Measurements from ENCODE around the gene RIC3.
A peak's percentile ranks its signal among the peaks of the same experiment; 100 is the strongest.

Gene RIC3

GRCh38 chr11:8168485-8169257 is at the start of gene RIC3:
RIC3 (minus strand) TSS chr11:8169025; CDS start chr11:8168989, 36 bp downstream.
- TF ChIP-seq, protein P1, sequence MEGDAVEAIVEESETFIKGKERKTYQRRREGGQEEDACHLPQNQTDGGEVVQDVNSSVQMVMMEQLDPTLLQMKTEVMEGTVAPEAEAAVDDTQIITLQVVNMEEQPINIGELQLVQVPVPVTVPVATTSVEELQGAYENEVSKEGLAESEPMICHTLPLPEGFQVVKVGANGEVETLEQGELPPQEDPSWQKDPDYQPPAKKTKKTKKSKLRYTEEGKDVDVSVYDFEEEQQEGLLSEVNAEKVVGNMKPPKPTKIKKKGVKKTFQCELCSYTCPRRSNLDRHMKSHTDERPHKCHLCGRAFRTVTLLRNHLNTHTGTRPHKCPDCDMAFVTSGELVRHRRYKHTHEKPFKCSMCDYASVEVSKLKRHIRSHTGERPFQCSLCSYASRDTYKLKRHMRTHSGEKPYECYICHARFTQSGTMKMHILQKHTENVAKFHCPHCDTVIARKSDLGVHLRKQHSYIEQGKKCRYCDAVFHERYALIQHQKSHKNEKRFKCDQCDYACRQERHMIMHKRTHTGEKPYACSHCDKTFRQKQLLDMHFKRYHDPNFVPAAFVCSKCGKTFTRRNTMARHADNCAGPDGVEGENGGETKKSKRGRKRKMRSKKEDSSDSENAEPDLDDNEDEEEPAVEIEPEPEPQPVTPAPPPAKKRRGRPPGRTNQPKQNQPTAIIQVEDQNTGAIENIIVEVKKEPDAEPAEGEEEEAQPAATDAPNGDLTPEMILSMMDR (IDR thresholded peaks at IDR 0.05), result peak; percentile 31; the same call in 1 of the 2 replicates

DNA sequence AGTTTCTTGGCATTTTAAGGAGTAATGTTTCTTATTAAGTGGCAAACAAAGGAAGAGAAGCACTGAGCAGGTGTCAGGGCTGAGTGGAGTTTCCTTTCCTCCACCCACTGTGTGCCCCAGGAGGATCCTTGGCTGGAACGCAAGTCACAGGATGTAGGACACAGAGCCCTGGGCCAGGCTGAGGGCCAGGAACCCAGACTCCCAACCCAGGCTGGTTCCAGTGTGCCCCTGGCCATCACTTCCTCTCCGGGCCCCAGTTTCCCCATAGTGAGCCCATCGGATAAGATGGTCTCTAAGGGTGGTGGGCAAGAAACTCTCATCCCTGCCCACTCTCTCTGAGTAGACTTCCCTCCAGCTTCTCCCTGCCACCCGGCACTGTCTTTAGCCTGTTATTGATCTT is 49.6 kb upstream of the RIC3 start:
- TF ChIP-seq, protein P1 (IDR thresholded peaks at IDR 0.05), result no peak

- TF ChIP-seq, protein P1 (IDR thresholded peaks at IDR 0.05), result no peak
Observed at GRCh38 chr11:8217926-8218325, 49.1 kb upstream of the RIC3 start.

DNA sequence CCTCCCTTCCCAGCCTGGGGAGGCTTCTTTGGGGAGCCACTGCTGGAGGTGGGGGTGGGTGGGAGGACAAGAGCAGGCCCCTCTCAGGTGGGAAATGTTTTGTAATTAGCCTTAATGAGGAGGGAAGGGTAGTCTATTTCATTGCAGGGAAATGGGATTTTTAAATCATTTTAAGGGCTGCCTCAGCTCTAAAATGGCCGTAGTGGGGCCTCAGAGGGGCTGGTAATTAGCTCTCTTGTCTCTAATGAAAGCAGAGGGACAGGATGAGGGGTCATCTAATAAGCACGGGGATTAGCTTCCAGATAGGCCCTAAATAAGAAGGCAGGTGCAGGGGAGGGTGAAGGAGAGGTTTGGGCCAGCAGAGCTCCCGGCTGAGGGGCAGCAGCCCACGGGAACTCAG is 48.3 kb upstream of the RIC3 start:
- TF ChIP-seq, protein P1 (IDR thresholded peaks at IDR 0.05), result no peak

GRCh38 chr11:8213376-8213775 is 44.6 kb upstream of the RIC3 start:
- TF ChIP-seq, protein P1 (IDR thresholded peaks at IDR 0.05), result no peak

GRCh38 chr11:8209208-8209807 is 40.5 kb upstream of the RIC3 start:
- TF ChIP-seq, protein P1 (IDR thresholded peaks at IDR 0.05), result peak; percentile 66

DNA sequence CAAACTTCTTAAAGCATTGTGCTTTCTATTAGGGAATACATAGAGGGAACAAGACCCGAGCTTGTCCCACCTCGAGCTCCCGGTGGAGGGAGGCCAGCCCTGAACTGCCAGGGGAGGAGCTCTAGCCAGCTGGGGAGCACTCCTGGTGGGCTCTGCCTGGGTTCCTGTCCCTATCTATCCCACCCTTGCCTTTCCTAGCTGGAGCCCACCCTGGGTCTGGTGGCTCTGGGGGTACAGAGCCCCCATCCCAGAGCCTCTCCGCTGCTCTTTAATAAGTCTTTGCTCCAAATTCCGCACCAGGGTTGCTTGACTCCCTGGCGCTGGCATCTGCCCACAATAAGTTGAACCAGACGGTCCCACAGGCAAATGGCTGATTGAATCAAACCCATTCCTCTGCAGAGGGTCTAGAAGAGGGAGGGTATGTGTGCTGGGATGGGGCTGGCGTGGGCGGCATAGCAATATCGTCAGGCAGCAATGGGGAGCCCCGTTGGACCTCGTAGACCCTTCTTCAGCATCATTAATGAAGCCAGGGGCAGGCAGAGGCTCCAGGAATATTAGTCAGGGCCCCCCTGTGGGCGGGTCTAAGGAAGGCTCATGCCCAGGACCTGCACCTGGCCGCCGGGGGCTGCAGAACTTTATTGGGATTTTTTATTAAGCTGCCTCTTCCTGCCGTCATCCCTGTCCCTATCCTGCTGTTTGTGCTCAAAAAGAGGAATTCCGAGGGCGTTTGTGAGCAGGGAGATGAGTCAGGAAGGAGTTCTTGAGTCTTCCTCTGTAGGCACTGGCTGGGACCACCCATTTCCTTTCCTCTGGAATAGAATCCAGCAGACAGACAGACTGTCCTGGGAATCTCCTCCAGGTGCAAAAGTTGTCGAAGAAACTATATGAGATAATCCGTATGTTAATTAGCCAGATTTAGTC is 38.5 kb upstream of the RIC3 start:
- TF ChIP-seq, protein P1 (IDR thresholded peaks at IDR 0.05), result no peak
